CD14-positive monocyte (primary cell): ENCODE data around the gene ZBTB37. TPM values are rescaled to one million over a fixed set of nuclear protein-coding genes. Genes with fewer than 3 reads are reported as not detected.

Source experiments
- DNase-seq, 3 donors: peaks; one replicate each; pipeline ENCODE4 v3.0.0-alpha.2; 2011 to 2022
- H2AFZ ChIP-seq: 2 replicates; pipeline ENCODE4 v1.6.0; 2012; ENCODE audit warnings: mild to moderate bottlenecking, low read depth, low read length, inconsistent platforms; ENCODE audit not compliant: insufficient read depth, poor library complexity, severe bottlenecking
- H3K27ac ChIP-seq, 2 donors: 1 replicate in 1 of 2; 2 replicates in 1 of 2; pipeline ENCODE4 v1.5.1; 2012 to 2013; ENCODE audit warnings: low read length in 2 of 2, control low read depth in 1 of 2, inconsistent platforms in 1 of 2, low read depth in 1 of 2, mild to moderate bottlenecking in 1 of 2
- H3K27me3 ChIP-seq, 2 donors: one replicate each; pipeline versions ENCODE4 v1.6.0 to v1.6.1; 2011 to 2013; ENCODE audit warnings: low read length in 2 of 2; ENCODE audit not compliant: control insufficient read depth in 2 of 2, insufficient read depth in 2 of 2
- H3K36me3 ChIP-seq, 2 donors: replicated peaks in 1 of 2; 1 replicate in 1 of 2; 2 replicates in 1 of 2; pipeline versions ENCODE4 v1.5.1 to v1.6.1; 2012 to 2013; ENCODE audit warnings: low read length in 2 of 2, control low read depth in 1 of 2, inconsistent platforms in 1 of 2, mild to moderate bottlenecking in 1 of 2; ENCODE audit not compliant: insufficient read depth in 2 of 2, control insufficient read depth in 1 of 2
- H3K4me1 ChIP-seq, 2 donors: 1 replicate in 1 of 2; 2 replicates in 1 of 2; pipeline versions ENCODE4 v1.5.1 to v1.6.1; 2012 to 2013; ENCODE audit warnings: low read length in 2 of 2, control low read depth in 1 of 2, inconsistent platforms in 1 of 2, mild to moderate bottlenecking in 1 of 2, moderate library complexity in 1 of 2; ENCODE audit not compliant: insufficient read depth in 2 of 2, control insufficient read depth in 1 of 2
- H3K4me2 ChIP-seq: replicated peaks from 2 replicates; pipeline ENCODE3; 2012; ENCODE audit warnings: low read length, moderate library complexity, mild to moderate bottlenecking; ENCODE audit not compliant: poor library complexity, severe bottlenecking; ENCODE audit errors: extremely low read depth
- H3K4me3 ChIP-seq, 3 experiments: fragments of 200-600 bp in 1 of 3; sonication (generic) in 1 of 3; replicated peaks in 1 of 3; 1 replicate in 2 of 3; 2 replicates in 1 of 3; pipeline ENCODE4 v1.5.1; 2011 to 2013; ENCODE audit warnings: low read length in 3 of 3, mild to moderate bottlenecking in 3 of 3, control low read depth in 2 of 3, low read depth in 2 of 3, inconsistent platforms in 1 of 3, moderate library complexity in 1 of 3
- H3K79me2 ChIP-seq: 2 replicates; pipeline ENCODE4 v1.6.0; 2012; ENCODE audit warnings: mild to moderate bottlenecking, control low read depth, inconsistent platforms, low read length, moderate library complexity; ENCODE audit not compliant: insufficient read depth
- H3K9ac ChIP-seq: 2 replicates; pipeline ENCODE4 v1.6.0; 2017; ENCODE audit warnings: low read length, mild to moderate bottlenecking; ENCODE audit not compliant: insufficient read depth, poor library complexity, severe bottlenecking
- H3K9me3 ChIP-seq, 2 donors: replicated peaks in 1 of 2; 1 replicate in 1 of 2; 2 replicates in 1 of 2; pipeline versions ENCODE4 v1.5.1 to v1.6.1; 2012 to 2013; ENCODE audit warnings: low read length in 2 of 2, control low read depth in 1 of 2; ENCODE audit not compliant: control insufficient read depth in 1 of 2, insufficient read depth in 1 of 2
- H4K20me1 ChIP-seq: 2 replicates; pipeline ENCODE4 v1.6.0; 2012; ENCODE audit warnings: mild to moderate bottlenecking, low read length, control low read depth, moderate library complexity; ENCODE audit not compliant: insufficient read depth
- H3K27ac Mint-ChIP-seq, 7 donors: one replicate each; pipeline ENCODE4 v1.8.0; 2020; ENCODE audit warnings: mild to moderate bottlenecking in 7 of 7, mixed read lengths in 7 of 7, moderate library complexity in 6 of 7, inconsistent platforms in 2 of 7
- H3K27me3 Mint-ChIP-seq, 3 donors: one replicate each; pipeline ENCODE4 v1.8.0; 2021 to 2022; ENCODE audit warnings: low read depth in 3 of 3, mild to moderate bottlenecking in 3 of 3, mixed read lengths in 3 of 3, moderate library complexity in 3 of 3, inconsistent platforms in 1 of 3
- H3K36me3 Mint-ChIP-seq, 2 donors: one replicate each; pipeline ENCODE4 v1.8.0; 2020; ENCODE audit warnings: mixed read lengths in 2 of 2, inconsistent platforms in 1 of 2, mild to moderate bottlenecking in 1 of 2
- H3K4me1 Mint-ChIP-seq: one replicate; pipeline ENCODE4 v1.8.0; 2020; ENCODE audit warnings: mild to moderate bottlenecking, mixed read lengths
- H3K4me3 Mint-ChIP-seq, 2 donors: one replicate each; pipeline ENCODE4 v1.8.0; 2020; ENCODE audit warnings: mild to moderate bottlenecking in 2 of 2, mixed read lengths in 2 of 2, moderate library complexity in 1 of 2
- H3K9me3 Mint-ChIP-seq, 7 donors: one replicate each; pipeline ENCODE4 v1.8.0; 2020 to 2022; ENCODE audit warnings: mixed read lengths in 7 of 7, mild to moderate bottlenecking in 6 of 7, moderate library complexity in 6 of 7, inconsistent platforms in 2 of 7
- WGBS: methylation state at CpG from one replicate; pipeline ENCODE4 v1.1.5; 2013; ENCODE audit warnings: missing lambda C conversion rate; ENCODE audit not compliant: insufficient coverage; 5-methylcytosine and 5-hydroxymethylcytosine counted together
- intact Hi-C, 2 donors: fragments of 100-400 bp; cut with micrococcal nuclease; formaldehyde crosslinking; loops; one replicate each; pipeline versions ENCODE4 v1.15.0 to v1.15.1; 2023
- polyA plus RNA-seq, 3 donors: library from polyadenylated mRNA; depleted of rRNA in 1 of 3; unstranded in 2 of 3; stranded (reverse) in 1 of 3; fragments of 300-500 nt in 2 of 3; fragments of >200 nt in 1 of 3; fragmentation: Illumina TruSeq in 2 of 3; gene quantifications; 1 replicate in 2 of 3; 2 replicates in 1 of 3; pipeline ENCODE4 v1.2.3, GENCODE V29; 2012 to 2021
- TF ChIP-seq, protein P1 (sequence below): fragments of 200-600 bp; IDR thresholded peaks from one replicate; pipeline ENCODE4 v1.8.0; 2022; ENCODE audit warnings: antibody characterized with exemption, mild to moderate bottlenecking

The ZBTB37 gene
- polyA plus RNA-seq, 3 donors: 0.87 to 4.1 (median 0.91) TPM

DNA sequence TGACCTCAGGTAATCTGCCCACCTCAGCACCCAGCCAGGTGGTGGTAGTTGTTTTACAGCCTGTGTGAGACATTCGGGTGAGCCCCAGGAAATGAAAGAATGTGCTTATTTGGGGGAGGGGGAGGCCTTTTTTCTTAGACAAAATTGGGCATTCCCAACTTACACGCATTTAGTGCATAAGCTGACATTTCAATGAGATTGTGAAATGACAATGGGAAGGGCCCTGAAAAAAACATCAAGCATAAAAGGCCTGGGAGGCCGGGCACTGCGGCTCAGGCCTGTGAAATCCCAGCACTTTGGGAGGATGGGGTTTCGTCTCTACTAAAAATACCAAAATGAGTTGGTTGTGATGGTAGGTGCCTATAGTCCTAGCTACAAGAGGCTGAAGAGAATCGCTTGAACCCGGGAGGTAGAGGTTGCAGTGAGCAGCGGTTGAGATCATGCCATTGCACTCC, 5.4 kb upstream of the ZBTB37 start:
- Mint-ChIP-seq H3K9me3 (no peaks in the 10 kb centered on the region), H3K27me3 (no peaks in the 10 kb centered on the region), H3K4me1 (peaks cover 29% of the 10 kb centered on the region), H3K4me3 (no peak overlapping the region), H3K27ac (peak overlapping the region in 3 of 7 donors; percentile 37 to 63 (median 50)), H3K36me3 (peaks cover 51 to 71% of the 10 kb centered on the region in 2 donors)
- WGBS: 70% methylated on average over 5 of the region's 8 CpGs
- DNase-seq: no peak
- TF ChIP-seq, protein P1, sequence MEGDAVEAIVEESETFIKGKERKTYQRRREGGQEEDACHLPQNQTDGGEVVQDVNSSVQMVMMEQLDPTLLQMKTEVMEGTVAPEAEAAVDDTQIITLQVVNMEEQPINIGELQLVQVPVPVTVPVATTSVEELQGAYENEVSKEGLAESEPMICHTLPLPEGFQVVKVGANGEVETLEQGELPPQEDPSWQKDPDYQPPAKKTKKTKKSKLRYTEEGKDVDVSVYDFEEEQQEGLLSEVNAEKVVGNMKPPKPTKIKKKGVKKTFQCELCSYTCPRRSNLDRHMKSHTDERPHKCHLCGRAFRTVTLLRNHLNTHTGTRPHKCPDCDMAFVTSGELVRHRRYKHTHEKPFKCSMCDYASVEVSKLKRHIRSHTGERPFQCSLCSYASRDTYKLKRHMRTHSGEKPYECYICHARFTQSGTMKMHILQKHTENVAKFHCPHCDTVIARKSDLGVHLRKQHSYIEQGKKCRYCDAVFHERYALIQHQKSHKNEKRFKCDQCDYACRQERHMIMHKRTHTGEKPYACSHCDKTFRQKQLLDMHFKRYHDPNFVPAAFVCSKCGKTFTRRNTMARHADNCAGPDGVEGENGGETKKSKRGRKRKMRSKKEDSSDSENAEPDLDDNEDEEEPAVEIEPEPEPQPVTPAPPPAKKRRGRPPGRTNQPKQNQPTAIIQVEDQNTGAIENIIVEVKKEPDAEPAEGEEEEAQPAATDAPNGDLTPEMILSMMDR: no peak
- Histone ChIP-seq H3K36me3 (peaks cover 55 to 72% of the 10 kb centered on the region in 2 donors), H3K4me2 (no peak overlapping the region), H3K79me2 (peaks cover 29% of the 10 kb centered on the region), H3K4me3 (no peak overlapping the region), H3K27ac (no peak overlapping the region), H3K4me1 (peaks cover 17 to 21% of the 10 kb centered on the region in 2 donors), H3K27me3 (no peaks in the 10 kb centered on the region), H4K20me1 (peaks cover 19% of the 10 kb centered on the region), H3K9me3 (no peaks in the 10 kb centered on the region), H3K9ac (no peak overlapping the region), H2AFZ (no peak overlapping the region)
- intact Hi-C loops: loop anchor here (10.0 kb wide), 2 partner anchors 302 to 388 kb away; partner anchors contain the start of gene PRDX6 (in 1 of the 2)

- Histone ChIP-seq H4K20me1 (peaks cover 19% of the 10 kb centered on the region), H3K4me2 (no peak overlapping the region), H3K79me2 (peaks cover 29% of the 10 kb centered on the region), H3K27ac (peak overlapping the region in 1 of 2 donors; percentile 20), H3K4me3 (no peak overlapping the region), H2AFZ (no peak overlapping the region), H3K9ac (peak overlapping the region; percentile 19), H3K9me3 (no peaks in the 10 kb centered on the region), H3K36me3 (peaks cover 48 to 65% of the 10 kb centered on the region in 2 donors), H3K4me1 (peaks cover 17 to 22% of the 10 kb centered on the region in 2 donors), H3K27me3 (no peaks in the 10 kb centered on the region)
- intact Hi-C loops: loop anchor here (10.0 kb wide), 2 partner anchors 301 to 389 kb away; partner anchors contain the start of gene PRDX6 (in 1 of the 2)
- H3K27me3 Mint-ChIP-seq: no peaks in the 10 kb centered on the region
- no peaks in the 10 kb centered on the region for H3K9me3 Mint-ChIP-seq
- TF ChIP-seq, protein P1: no peak
- H3K27ac Mint-ChIP-seq: peak overlapping the region in 3 of 7 donors; percentile 37 to 50 (median 37)
- no peak for DNase-seq
- no peak overlapping the region for H3K4me3 Mint-ChIP-seq
- H3K4me1 Mint-ChIP-seq: peaks cover 29% of the 10 kb centered on the region
- H3K36me3 Mint-ChIP-seq: peaks cover 47 to 66% of the 10 kb centered on the region in 2 donors
Measured at GRCh38 chr1:173863224-173864161, 4.7 kb upstream of the ZBTB37 start.
